ENCODE results near the gene GPX3. TPM values are rescaled to one million over a fixed set of nuclear protein-coding genes. Genes with fewer than 3 reads are reported as not detected.

The GPX3 gene
- polyA plus RNA-seq, 1 experiment, result 3.8 TPM

- Histone ChIP-seq H3K4me3 (ENCODE audit: low read depth, low read length) (no peak overlapping the region), H3K27me3 (ENCODE audit: control insufficient read depth, insufficient read depth, low read length) (no peaks in the 10 kb centered on the region), H3K36me3 (ENCODE audit: control insufficient read depth, insufficient read depth, low read length) (no peaks in the 10 kb centered on the region)
- no peak for TF ChIP-seq CTCF (IDR thresholded peaks at IDR 0.05; ENCODE audit: insufficient read depth, low read depth, low read length)
- CTCF ChIA-PET, result interaction anchor here (1.8 kb wide), 1 partner anchor 29 kb away, joined by 5 read pairs; no protein-coding TSS in a partner anchor
- no peak for DNase-seq (ENCODE audit: low read depth)
- POLR2A ChIA-PET, result no interaction called here
Measured at GRCh38 chr5:151018846-151019245, 1.5 kb upstream of the GPX3 start.

GRCh38 chr5:151019331-151019730 lies 1.1 kb upstream of the GPX3 start:
- Histone ChIP-seq H3K36me3 (ENCODE audit: control insufficient read depth, insufficient read depth, low read length) (no peaks in the 10 kb centered on the region), H3K4me3 (ENCODE audit: low read depth, low read length) (no peak overlapping the region), H3K27me3 (ENCODE audit: control insufficient read depth, insufficient read depth, low read length) (no peaks in the 10 kb centered on the region)
- ChIA-PET CTCF (interaction anchor here (1.8 to 1.9 kb wide), 2 partner anchors 28 to 96 kb away, joined by 5 to 7 read pairs; no protein-coding TSS in a partner anchor), POLR2A (no interaction called here)
- TF ChIP-seq CTCF (IDR thresholded peaks at IDR 0.05; ENCODE audit: insufficient read depth, low read depth, low read length), result no peak
- DNase-seq (ENCODE audit: low read depth), result no peak

- Histone ChIP-seq H3K27me3 (ENCODE audit: control insufficient read depth, insufficient read depth, low read length) (no peaks in the 10 kb centered on the region), H3K36me3 (ENCODE audit: control insufficient read depth, insufficient read depth, low read length) (no peaks in the 10 kb centered on the region), H3K4me3 (ENCODE audit: low read depth, low read length) (no peak overlapping the region)
- CTCF ChIA-PET, result interaction anchor here (1.0 to 2.2 kb wide), 3 partner anchors 17 to 104 kb away, joined by 3 to 7 read pairs (median 5); no protein-coding TSS in a partner anchor
- POLR2A ChIA-PET, result no interaction called here
- DNase-seq (ENCODE audit: low read depth), result no peak
- no peak for TF ChIP-seq CTCF (IDR thresholded peaks at IDR 0.05; ENCODE audit: insufficient read depth, low read depth, low read length)
Measured at GRCh38 chr5:151021746-151022145, 1.4 kb downstream of the GPX3 start.

GRCh38 chr5:151022511-151023018 lies 2.2 kb downstream of the GPX3 start:
- no peak for TF ChIP-seq CTCF (IDR thresholded peaks at IDR 0.05; ENCODE audit: insufficient read depth, low read depth, low read length)
- no peaks in the 10 kb centered on the region for H3K27me3 ChIP-seq (ENCODE audit: control insufficient read depth, insufficient read depth, low read length)
- POLR2A ChIA-PET, result no interaction called here

GRCh38 chr5:151023047-151023615 lies 2.7 kb downstream of the GPX3 start:
- no peak for DNase-seq (ENCODE audit: low read depth)
- H3K4me3 ChIP-seq (ENCODE audit: low read depth, low read length), result no peak overlapping the region
- no peaks in the 10 kb centered on the region for H3K27me3 ChIP-seq (ENCODE audit: control insufficient read depth, insufficient read depth, low read length)
- no peak for TF ChIP-seq CTCF (IDR thresholded peaks at IDR 0.05; ENCODE audit: insufficient read depth, low read depth, low read length)
- H3K36me3 ChIP-seq (ENCODE audit: control insufficient read depth, insufficient read depth, low read length), result peaks cover 6% of the 10 kb centered on the region
- POLR2A ChIA-PET, result no interaction called here
- CTCF ChIA-PET, result no interaction called here

More at GRCh38 chr5:151022511-151023018, 2.2 kb downstream of the GPX3 start:
- Histone ChIP-seq H3K36me3 (ENCODE audit: control insufficient read depth, insufficient read depth, low read length) (peaks cover 2% of the 10 kb centered on the region; the same call in 1 of the 2 replicates), H3K4me3 (ENCODE audit: low read depth, low read length) (no peak overlapping the region)
- no peak for DNase-seq (ENCODE audit: low read depth)
- CTCF ChIA-PET, result interaction anchor here (1.7 to 2.2 kb wide), 2 partner anchors 17 to 29 kb away, joined by 5 to 7 read pairs; no protein-coding TSS in a partner anchor
